ENCODE data around the gene CSRNP3. TPM values are rescaled to one million over a fixed set of nuclear protein-coding genes. Genes with fewer than 3 reads are reported as not detected.

The CSRNP3 gene
- total RNA-seq, 4 donors from 2014 or later, result 0.37 to 11.1 (median 3.2) TPM

GRCh38 chr2:165647409-165647808 lies 177.9 kb downstream of the CSRNP3 start:
- TF ChIP-seq EP300 (IDR thresholded peaks at IDR 0.05; ENCODE audit: low read depth), result no peak
- in situ Hi-C loops (cut with MboI; ENCODE audit: low pct_ligation_motif_present in 1 of 4, low pct_unique_long_range_greater_than_20kb in 1 of 4, low sequenced_read_pairs in 3 of 4), result no loop called here
- Histone ChIP-seq H3K9me3 (no peaks in the 10 kb centered on the region), H3K27ac (no peak overlapping the region), H3K27me3 (no peaks in the 10 kb centered on the region), H3K4me3 (no peak overlapping the region), H3K36me3 (no peaks in the 10 kb centered on the region), H3K4me1 (no peaks in the 10 kb centered on the region)
- intact Hi-C loops (cut with DNase I; ENCODE audit: low total_unique reads), result no loop called here
- no peak for DNase-seq
- 83 to 86% methylated on average over 2 of the region's 2 CpGs for WGBS, 2 donors (ENCODE audit: low coverage in 1 of 2)

DNA sequence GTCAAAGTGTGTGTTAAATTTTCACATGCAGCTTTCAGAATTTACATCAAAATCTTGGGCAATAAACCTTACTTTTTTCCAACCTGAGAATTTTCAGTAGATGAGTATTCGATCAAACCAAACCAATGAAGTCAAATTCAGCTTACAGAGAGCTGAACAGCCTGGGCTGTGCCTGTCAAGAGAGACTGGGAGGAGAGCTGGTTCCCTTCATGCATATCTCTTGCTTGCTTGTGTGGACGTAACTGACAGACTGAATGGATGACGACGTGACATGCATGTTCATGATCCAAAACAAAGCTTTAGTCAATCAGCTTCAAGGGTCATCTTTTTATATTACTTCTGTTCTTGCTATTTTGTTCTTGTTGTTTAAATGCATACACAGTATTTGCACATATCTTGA lies 179.3 kb downstream of the CSRNP3 start:
- H3K4me3 ChIP-seq, result no peak overlapping the region
- H3K4me1 ChIP-seq, result no peaks in the 10 kb centered on the region
- H3K36me3 ChIP-seq, result no peaks in the 10 kb centered on the region
- H3K27me3 ChIP-seq, result no peaks in the 10 kb centered on the region
- H3K27ac ChIP-seq, result no peak overlapping the region
- no peaks in the 10 kb centered on the region for H3K9me3 ChIP-seq
- intact Hi-C loops (cut with DNase I; ENCODE audit: low total_unique reads), result no loop called here
- in situ Hi-C loops (cut with MboI; ENCODE audit: low pct_ligation_motif_present in 1 of 4, low pct_unique_long_range_greater_than_20kb in 1 of 4, low sequenced_read_pairs in 3 of 4), result no loop called here
- WGBS, 2 donors (ENCODE audit: low coverage in 1 of 2), result 81 to 94% methylated on average over 4 of the region's 4 CpGs
- no peak for DNase-seq
- TF ChIP-seq POLR2AphosphoS5 (IDR thresholded peaks at IDR 0.05), result no peak
- TF ChIP-seq, protein P1, sequence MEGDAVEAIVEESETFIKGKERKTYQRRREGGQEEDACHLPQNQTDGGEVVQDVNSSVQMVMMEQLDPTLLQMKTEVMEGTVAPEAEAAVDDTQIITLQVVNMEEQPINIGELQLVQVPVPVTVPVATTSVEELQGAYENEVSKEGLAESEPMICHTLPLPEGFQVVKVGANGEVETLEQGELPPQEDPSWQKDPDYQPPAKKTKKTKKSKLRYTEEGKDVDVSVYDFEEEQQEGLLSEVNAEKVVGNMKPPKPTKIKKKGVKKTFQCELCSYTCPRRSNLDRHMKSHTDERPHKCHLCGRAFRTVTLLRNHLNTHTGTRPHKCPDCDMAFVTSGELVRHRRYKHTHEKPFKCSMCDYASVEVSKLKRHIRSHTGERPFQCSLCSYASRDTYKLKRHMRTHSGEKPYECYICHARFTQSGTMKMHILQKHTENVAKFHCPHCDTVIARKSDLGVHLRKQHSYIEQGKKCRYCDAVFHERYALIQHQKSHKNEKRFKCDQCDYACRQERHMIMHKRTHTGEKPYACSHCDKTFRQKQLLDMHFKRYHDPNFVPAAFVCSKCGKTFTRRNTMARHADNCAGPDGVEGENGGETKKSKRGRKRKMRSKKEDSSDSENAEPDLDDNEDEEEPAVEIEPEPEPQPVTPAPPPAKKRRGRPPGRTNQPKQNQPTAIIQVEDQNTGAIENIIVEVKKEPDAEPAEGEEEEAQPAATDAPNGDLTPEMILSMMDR (IDR thresholded peaks at IDR 0.05), result no peak

- Histone ChIP-seq H3K4me3 (no peak overlapping the region), H3K4me1 (no peaks in the 10 kb centered on the region), H3K27me3 (no peaks in the 10 kb centered on the region), H3K27ac (no peak overlapping the region), H3K9me3 (no peaks in the 10 kb centered on the region), H3K36me3 (no peaks in the 10 kb centered on the region)
- DNase-seq, result no peak
- 87 to 91% methylated on average over 2 of the region's 2 CpGs for WGBS, 2 donors (ENCODE audit: low coverage in 1 of 2)
- in situ Hi-C loops (cut with MboI; ENCODE audit: low pct_ligation_motif_present in 1 of 4, low pct_unique_long_range_greater_than_20kb in 1 of 4, low sequenced_read_pairs in 3 of 4), result no loop called here
- TF ChIP-seq EP300 (IDR thresholded peaks at IDR 0.05; ENCODE audit: low read depth) (no peak), POLR2AphosphoS5 (IDR thresholded peaks at IDR 0.05) (no peak), POLR2A (IDR thresholded peaks at IDR 0.05) (no peak)
- TF ChIP-seq, protein P1 (IDR thresholded peaks at IDR 0.05), result no peak
- intact Hi-C loops (cut with DNase I; ENCODE audit: low total_unique reads), result no loop called here
Measured at GRCh38 chr2:165651233-165651632, 181.7 kb downstream of the CSRNP3 start.

GRCh38 chr2:165655661-165656060 lies 186.2 kb downstream of the CSRNP3 start:
- H3K36me3 ChIP-seq, result no peaks in the 10 kb centered on the region
- in situ Hi-C loops (cut with MboI; ENCODE audit: low pct_ligation_motif_present in 1 of 4, low pct_unique_long_range_greater_than_20kb in 1 of 4, low sequenced_read_pairs in 3 of 4), result no loop called here
- no peak overlapping the region for H3K27ac ChIP-seq
- H3K27me3 ChIP-seq, result no peaks in the 10 kb centered on the region
- intact Hi-C loops (cut with DNase I; ENCODE audit: low total_unique reads), result no loop called here
- no peak overlapping the region for H3K4me3 ChIP-seq
- no peak for DNase-seq
- H3K9me3 ChIP-seq, result no peaks in the 10 kb centered on the region
- WGBS, 2 donors (ENCODE audit: low coverage in 1 of 2), result 71 to 74% methylated on average over 6 of the region's 6 CpGs
- no peak for TF ChIP-seq EP300 (IDR thresholded peaks at IDR 0.05; ENCODE audit: low read depth)
- no peaks in the 10 kb centered on the region for H3K4me1 ChIP-seq

- no peaks in the 10 kb centered on the region for H3K27me3 ChIP-seq
- peaks cover 0 to 7% (median 2%) of the 10 kb centered on the region in 4 donors for H3K4me1 ChIP-seq
- TF ChIP-seq, protein P1 (IDR thresholded peaks at IDR 0.05), result no peak
- TF ChIP-seq POLR2AphosphoS5 (IDR thresholded peaks at IDR 0.05), result no peak
- TF ChIP-seq EP300 (IDR thresholded peaks at IDR 0.05; ENCODE audit: low read depth), result no peak
- TF ChIP-seq POLR2A (IDR thresholded peaks at IDR 0.05), result no peak
- intact Hi-C loops (cut with DNase I; ENCODE audit: low total_unique reads), result no loop called here
- WGBS, 2 donors (ENCODE audit: low coverage in 1 of 2), result 43 to 53% methylated on average over 3 of the region's 3 CpGs
- H3K4me3 ChIP-seq, result no peak overlapping the region
- no peak overlapping the region for H3K27ac ChIP-seq
- DNase-seq, result no peak
- H3K9me3 ChIP-seq, result no peaks in the 10 kb centered on the region
- H3K36me3 ChIP-seq, result no peaks in the 10 kb centered on the region
- in situ Hi-C loops (cut with MboI; ENCODE audit: low pct_ligation_motif_present in 1 of 4, low pct_unique_long_range_greater_than_20kb in 1 of 4, low sequenced_read_pairs in 3 of 4), result no loop called here
Measured at GRCh38 chr2:165660361-165660760, 190.9 kb downstream of the CSRNP3 start.
